Spinal cord (tissue), 10 donors: Measurements from ENCODE around the gene PRMT9. TPM values are rescaled to one million over a fixed set of nuclear protein-coding genes. Genes with fewer than 3 reads are reported as not detected.

ENCODE experiments used
- DNase-seq, 6 donors: peaks; one replicate each; pipeline versions ENCODE4 v3.0.0 to v3.0.0-alpha.2; 2013 to 2015; ENCODE audit warnings: low spot score in 6 of 6, low read depth in 4 of 6
- H3K27ac ChIP-seq: one replicate; pipeline ENCODE4 v1.5.1; 2013; ENCODE audit warnings: low read depth, low read length, control low read depth
- H3K27me3 ChIP-seq: one replicate; pipeline ENCODE4 v1.6.1; 2013; ENCODE audit warnings: low read length; ENCODE audit not compliant: control insufficient read depth, insufficient read depth
- H3K36me3 ChIP-seq: one replicate; pipeline ENCODE4 v1.6.1; 2013; ENCODE audit warnings: low read length; ENCODE audit not compliant: control insufficient read depth, insufficient read depth
- H3K4me1 ChIP-seq: one replicate; pipeline ENCODE4 v1.6.1; 2013; ENCODE audit warnings: low read length; ENCODE audit not compliant: control insufficient read depth, insufficient read depth
- H3K4me3 ChIP-seq: one replicate; pipeline ENCODE4 v1.5.1; 2013; ENCODE audit warnings: low read depth, low read length, control low read depth
- H3K9me3 ChIP-seq: one replicate; pipeline ENCODE4 v1.6.1; 2013; ENCODE audit warnings: low read length; ENCODE audit not compliant: control insufficient read depth, insufficient read depth
- WGBS: methylation state at CpG from one replicate; pipeline ENCODE4 v1.1.5; 2013; ENCODE audit warnings: missing lambda C conversion rate; ENCODE audit not compliant: insufficient coverage; 5-methylcytosine and 5-hydroxymethylcytosine counted together
- polyA plus RNA-seq, 2 donors: library from polyadenylated mRNA; unstranded; fragments of 120-200 nt; gene quantifications; one replicate each; pipeline ENCODE4 v1.2.1, GENCODE V29; 2013; ENCODE audit not compliant: insufficient read length in 2 of 2
- total RNA-seq, 2 donors: library from RNA; depleted of rRNA in 1 of 2; stranded (reverse); fragments of 120-200 nt in 1 of 2; fragments of >200 nt in 1 of 2; gene quantifications; one replicate each; pipeline versions ENCODE4 v1.2.3 to v1.2.4, GENCODE V29; 2013 to 2014
- donor health status: healthy.

Gene PRMT9
- total and polyA plus RNA-seq, 4 donors: 14.4 to 27.2 (median 17.6) TPM

- Histone ChIP-seq H3K9me3 (no peaks in the 10 kb centered on the region), H3K36me3 (peaks cover 20% of the 10 kb centered on the region), H3K27ac (no peak overlapping the region), H3K27me3 (no peaks in the 10 kb centered on the region), H3K4me1 (no peaks in the 10 kb centered on the region), H3K4me3 (no peak overlapping the region)
- DNase-seq: no peak
- no CpG with 5 or more reads among the region's 1 CpG for WGBS
Measured at GRCh38 chr4:147629783-147630730, 53.9 kb downstream of the PRMT9 start.

GRCh38 chr4:147628415-147628814 lies 55.5 kb downstream of the PRMT9 start:
- peaks cover 15% of the 10 kb centered on the region for H3K36me3 ChIP-seq
- no CpG with 5 or more reads among the region's 3 CpGs for WGBS

GRCh38 chr4:147626903-147627302 lies 57.1 kb downstream of the PRMT9 start:
- WGBS: 100% methylated on average over 3 of the region's 4 CpGs
- Histone ChIP-seq H3K9me3 (no peaks in the 10 kb centered on the region), H3K36me3 (peaks cover 17% of the 10 kb centered on the region), H3K27me3 (no peaks in the 10 kb centered on the region), H3K27ac (no peak overlapping the region), H3K4me1 (peaks cover 2% of the 10 kb centered on the region), H3K4me3 (no peak overlapping the region)
- no peak for DNase-seq

More at GRCh38 chr4:147628415-147628814, 55.5 kb downstream of the PRMT9 start:
- Histone ChIP-seq H3K27ac (no peak overlapping the region), H3K27me3 (no peaks in the 10 kb centered on the region), H3K4me3 (no peak overlapping the region), H3K4me1 (no peaks in the 10 kb centered on the region), H3K9me3 (no peaks in the 10 kb centered on the region)
- no peak for DNase-seq

DNA sequence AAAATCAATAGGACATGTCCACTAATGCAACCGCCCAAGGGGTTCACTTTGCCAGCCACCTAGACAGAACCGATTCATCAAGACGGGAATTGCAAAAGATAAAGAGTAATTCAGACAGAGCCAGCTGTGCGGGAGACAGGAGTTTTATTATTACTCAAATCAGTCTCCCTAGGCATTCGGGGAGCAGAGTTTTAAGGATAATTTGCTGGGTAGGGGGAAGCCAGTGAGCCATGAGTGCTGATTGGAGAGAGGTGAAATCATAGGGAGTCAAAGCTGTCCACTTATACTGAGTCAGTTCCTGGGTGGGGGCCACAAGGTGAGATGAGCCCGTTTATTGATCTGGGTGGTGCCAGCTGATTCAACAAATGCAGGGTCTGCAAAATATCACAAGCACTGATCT lies 58.2 kb downstream of the PRMT9 start:
- H3K27me3 ChIP-seq: no peaks in the 10 kb centered on the region
- peaks cover 4% of the 10 kb centered on the region for H3K4me1 ChIP-seq
- peak in 1 of 6 donors; percentile 10 for DNase-seq
- WGBS: no CpG with 5 or more reads among the region's 6 CpGs
- H3K27ac ChIP-seq: no peak overlapping the region
- H3K9me3 ChIP-seq: no peaks in the 10 kb centered on the region
- no peak overlapping the region for H3K4me3 ChIP-seq
- peaks cover 15% of the 10 kb centered on the region for H3K36me3 ChIP-seq

GRCh38 chr4:147620315-147620714 lies 63.6 kb downstream of the PRMT9 start:
- Histone ChIP-seq H3K27me3 (no peaks in the 10 kb centered on the region), H3K36me3 (peaks cover 4% of the 10 kb centered on the region), H3K4me3 (no peak overlapping the region), H3K4me1 (peaks cover 9% of the 10 kb centered on the region), H3K9me3 (no peaks in the 10 kb centered on the region), H3K27ac (no peak overlapping the region)
- WGBS: 84% methylated on average over 2 of the region's 2 CpGs
- no peak for DNase-seq

DNA sequence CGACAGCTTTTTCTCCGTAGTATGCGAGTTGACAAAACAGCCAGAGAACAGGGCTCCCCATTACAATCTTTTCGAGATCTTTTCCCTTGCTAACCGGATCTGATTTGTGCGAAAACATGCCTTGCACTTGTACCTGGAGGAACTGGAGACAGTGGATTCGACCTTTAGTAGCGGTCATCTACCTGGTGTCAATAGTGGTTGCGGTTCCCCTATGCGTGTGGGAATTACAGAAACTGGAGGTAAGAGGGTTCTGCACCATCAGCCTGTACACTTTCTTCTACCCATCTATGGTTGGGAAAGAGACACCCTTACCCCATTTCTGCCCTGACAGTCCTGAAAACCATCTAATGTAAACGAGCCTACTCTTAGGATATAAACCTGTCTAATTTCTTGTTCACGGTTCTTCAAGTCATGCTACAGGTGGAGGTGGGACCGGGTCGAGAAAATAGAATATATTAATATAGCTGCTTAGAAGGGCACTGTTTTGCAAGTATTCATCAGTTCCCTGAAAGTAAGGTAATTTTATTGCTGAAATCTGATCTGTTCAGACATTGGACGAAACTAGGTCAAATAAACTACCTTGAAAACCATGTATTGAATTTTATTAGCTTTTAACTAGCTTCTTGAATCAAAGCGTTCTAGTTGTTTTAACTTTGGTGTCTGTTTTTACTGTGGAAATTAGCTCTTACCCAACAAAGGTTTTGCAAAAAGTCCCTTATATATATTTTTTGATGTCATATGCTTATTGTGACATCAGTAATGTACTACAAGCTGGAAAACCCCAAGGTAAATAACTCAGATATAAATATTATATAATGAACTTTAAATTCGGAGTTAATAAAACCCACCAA lies 65.9 kb downstream of the PRMT9 start:
- no peak for DNase-seq
- Histone ChIP-seq H3K27ac (peak overlapping the region; percentile 85), H3K27me3 (no peaks in the 10 kb centered on the region), H3K9me3 (no peaks in the 10 kb centered on the region), H3K4me3 (peak overlapping the region; percentile 85), H3K4me1 (peaks cover 9% of the 10 kb centered on the region), H3K36me3 (peaks cover 2% of the 10 kb centered on the region)
- 0% methylated on average over 4 of the region's 17 CpGs for WGBS

DNA sequence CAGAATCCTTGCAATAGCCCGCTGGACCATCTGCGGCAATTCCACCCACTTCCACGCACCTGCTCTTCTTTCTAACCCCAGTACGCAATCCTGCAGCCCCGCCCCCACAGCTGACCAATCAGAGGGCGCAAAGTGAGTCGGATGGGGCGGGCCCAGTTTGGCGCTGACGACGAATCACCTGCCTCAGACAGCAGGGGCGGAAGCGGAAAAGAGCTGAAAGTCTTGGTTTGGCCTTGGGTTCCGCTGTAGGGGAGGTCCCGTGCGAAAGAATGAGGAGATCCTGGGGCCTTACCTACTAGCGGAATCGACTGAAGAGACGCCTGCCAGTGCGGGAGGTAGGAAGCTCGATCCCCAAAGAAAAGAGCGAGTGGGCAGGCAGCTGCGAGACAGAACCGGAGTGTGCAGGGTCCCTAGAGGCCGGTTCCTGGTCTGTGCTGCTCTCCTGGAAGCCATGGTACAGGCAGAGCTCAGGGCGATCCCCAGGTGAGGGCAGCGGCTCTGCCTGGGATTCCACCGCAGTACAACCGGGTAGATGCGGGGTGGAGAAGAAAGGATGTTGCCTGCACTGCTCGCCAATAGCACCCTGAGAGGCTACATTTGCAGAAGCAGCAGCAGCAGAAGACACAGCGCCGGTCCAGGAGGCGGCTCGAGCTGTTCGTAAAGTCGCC lies 66.7 kb downstream of the PRMT9 start, which contains the start of gene TMEM184C:
Gene TMEM184C, plus strand, starts transcription at position 225 of the 668 bp plus-strand sequence. CDS start 560 bp downstream, outside the sequence.
- no peaks in the 10 kb centered on the region for H3K9me3 ChIP-seq
- H3K27ac ChIP-seq: peak within 1 kb of the TSS; percentile 85
- H3K27me3 ChIP-seq: no peaks in the 10 kb centered on the region
- no peaks in the 10 kb centered on the region for H3K36me3 ChIP-seq
- DNase-seq: peak; percentile 93 to 99 (median 98)
- H3K4me1 ChIP-seq: peaks cover 9% of the 10 kb centered on the region
- under 1% methylated on average over 36 of the region's 37 CpGs for WGBS
- H3K4me3 ChIP-seq: peak within 1 kb of the TSS; percentile 85

- H3K36me3 ChIP-seq: no peaks in the 10 kb centered on the region
- H3K27ac ChIP-seq: peak overlapping the region; percentile 85
- no peaks in the 10 kb centered on the region for H3K9me3 ChIP-seq
- H3K4me1 ChIP-seq: peaks cover 6% of the 10 kb centered on the region
- peak overlapping the region; percentile 85 for H3K4me3 ChIP-seq
- no peaks in the 10 kb centered on the region for H3K27me3 ChIP-seq
- WGBS: 0% methylated on average over 1 of the region's 6 CpGs
- no peak for DNase-seq
Measured at GRCh38 chr4:147616849-147617172, 67.2 kb downstream of the PRMT9 start.

DNA sequence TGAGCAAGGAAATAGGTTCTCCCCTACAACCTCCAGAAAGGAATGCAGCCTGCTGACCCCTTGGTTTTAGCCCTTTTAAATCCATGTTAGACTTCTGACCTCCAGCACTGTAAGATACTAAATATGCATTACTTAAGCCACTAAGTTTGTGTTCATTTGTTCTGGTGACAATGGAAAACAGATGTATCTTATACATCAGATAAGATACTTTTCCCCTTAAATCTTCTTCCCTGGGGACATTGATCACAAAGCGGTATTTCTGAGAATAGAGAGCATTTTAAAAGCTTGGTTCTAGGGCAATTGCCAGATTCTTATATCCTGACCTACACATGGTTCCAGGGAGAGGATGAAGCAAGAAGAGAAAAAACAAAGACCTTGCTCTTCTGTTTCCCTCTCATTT lies 73.3 kb downstream of the PRMT9 start:
- Histone ChIP-seq H3K9me3 (no peaks in the 10 kb centered on the region), H3K4me1 (no peaks in the 10 kb centered on the region), H3K36me3 (no peaks in the 10 kb centered on the region), H3K27me3 (no peaks in the 10 kb centered on the region), H3K4me3 (no peak overlapping the region), H3K27ac (no peak overlapping the region)
- DNase-seq: no peak
- WGBS: no CpG with 5 or more reads among the region's 1 CpG
